ELF-1 (cell line): ENCODE measurements around the gene PKN3.
"Not testable (repeated sequence)": the region's sequence is repeated elsewhere in the genome, so short reads cannot be mapped to it uniquely, and the experiment has no call there.

Source experiments
- DNase-seq: peaks from one replicate; pipeline ENCODE4 v3.0.0-alpha.2; 2016; ENCODE audit warnings: low read depth, low spot score

Gene PKN3

DNA sequence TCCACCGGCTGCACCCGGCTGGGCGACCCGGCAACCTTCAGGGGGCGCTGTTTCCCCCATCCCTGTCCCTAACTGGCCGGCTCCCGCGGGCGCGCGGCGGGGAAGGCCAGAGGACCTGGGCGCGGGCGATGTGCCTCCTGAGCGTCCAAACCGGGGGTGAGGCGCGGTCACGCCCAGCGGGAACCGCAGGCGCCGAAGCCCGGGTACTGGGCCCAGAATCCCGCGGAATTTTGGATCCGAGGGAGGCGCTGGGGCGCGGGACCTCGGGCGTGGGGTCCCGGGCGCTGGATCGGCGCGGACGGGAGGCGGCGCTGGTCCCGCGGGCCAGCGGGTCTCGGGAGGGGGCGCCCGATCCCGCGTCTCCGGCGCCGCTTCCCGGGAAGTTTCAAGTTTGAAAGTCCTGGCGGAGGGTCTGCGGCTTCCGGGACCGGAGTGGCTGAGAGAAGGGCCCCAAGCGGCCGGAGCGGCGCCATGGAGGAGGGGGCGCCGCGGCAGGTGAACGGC, at the start of gene PKN3:
PKN3 (plus strand) TSS at position 59 of the 504 bp plus-strand sequence; CDS start at position 472, 413 bp downstream.
- DNase-seq = peak; percentile 96

DNA sequence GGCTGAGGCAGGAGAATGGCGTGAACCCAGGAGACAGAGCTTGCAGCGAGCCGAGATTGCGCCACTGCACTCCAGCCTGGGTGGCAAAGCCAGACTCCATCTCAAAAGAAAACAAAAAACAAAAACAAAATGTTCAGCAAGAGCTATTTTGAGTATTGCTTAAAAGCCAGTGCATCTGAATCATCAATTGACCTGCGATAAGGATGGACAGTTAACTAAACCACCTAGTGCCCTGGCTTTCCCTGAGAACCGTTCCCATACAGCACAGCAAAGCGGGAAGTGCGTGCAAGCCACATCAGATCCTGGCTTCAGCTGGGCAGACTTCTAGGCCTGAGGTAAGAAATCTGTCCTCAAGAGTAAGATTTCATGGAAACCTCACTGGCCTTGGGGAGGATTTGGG, 48.4 kb upstream of the PKN3 start:
- DNase-seq = no peak

DNA sequence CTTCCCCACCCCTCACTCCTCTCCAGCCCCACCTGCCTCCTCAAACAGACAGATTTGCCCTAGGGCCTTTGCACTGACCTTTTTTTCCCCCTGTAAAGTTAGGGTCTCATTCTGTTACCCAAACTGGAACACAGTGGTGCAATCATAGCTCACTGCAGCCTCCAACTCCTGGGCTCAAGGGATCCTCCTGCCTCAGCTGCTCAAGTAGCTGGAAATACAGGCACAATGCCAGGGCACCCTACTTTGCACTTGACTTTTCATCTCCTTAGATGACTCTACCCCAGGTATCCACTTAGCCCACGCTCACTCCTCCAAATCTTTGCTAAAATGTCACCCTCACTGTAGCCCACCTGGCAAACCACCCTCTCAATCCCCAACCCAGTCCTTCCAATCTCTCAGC, 47.8 kb upstream of the PKN3 start:
- no peak for DNase-seq

DNA sequence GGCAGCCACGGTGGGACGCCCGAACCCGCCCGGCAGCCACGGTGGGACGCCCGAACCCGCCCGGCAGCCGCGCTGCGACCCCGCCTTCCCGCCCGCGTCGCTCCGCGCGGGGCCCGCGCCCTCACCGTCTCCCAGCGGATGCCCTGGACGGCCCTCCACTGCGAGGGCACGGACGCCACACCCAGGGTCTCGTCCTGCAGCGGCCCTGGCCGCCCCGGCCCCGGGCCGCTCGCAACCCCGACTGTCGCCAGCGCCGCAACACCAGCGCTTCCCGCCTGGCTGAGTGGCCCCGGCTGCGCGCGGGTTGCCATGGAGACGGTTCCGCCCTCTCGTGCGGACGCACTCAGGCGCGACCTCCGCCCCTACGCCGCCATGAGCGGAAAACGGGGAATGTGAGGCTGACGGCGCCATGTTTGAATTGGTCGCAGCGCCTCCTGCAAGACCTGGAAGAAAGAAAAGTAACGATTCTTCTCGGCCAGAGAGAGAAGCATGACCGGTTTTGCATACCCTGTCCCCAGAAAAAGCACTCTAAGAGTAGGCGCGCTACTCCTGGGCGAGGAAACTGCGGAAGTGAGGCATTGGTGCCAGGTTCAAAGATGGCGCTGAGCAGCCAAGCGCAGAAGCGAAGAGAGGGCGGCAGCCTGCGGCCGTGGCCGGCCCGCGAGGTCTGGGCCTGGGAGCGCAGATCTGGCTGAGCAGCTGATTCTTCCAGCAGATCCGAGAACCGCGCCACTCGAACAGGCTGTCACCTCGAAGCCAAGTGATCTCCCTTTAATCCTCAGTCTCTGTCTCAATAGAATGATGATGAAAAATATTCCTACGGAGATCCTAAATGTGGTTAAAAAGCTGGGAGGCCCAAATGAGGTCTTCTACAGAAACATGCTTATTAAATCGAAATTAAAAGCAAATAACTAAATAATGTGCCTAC, 45.6 kb upstream of the PKN3 start, which contains the start of gene DYNC2I2:
DYNC2I2 (minus strand) TSS at position 432 of the 928 bp plus-strand sequence; CDS start at position 311, 121 bp downstream.
- peak; percentile 96 for DNase-seq

DNA sequence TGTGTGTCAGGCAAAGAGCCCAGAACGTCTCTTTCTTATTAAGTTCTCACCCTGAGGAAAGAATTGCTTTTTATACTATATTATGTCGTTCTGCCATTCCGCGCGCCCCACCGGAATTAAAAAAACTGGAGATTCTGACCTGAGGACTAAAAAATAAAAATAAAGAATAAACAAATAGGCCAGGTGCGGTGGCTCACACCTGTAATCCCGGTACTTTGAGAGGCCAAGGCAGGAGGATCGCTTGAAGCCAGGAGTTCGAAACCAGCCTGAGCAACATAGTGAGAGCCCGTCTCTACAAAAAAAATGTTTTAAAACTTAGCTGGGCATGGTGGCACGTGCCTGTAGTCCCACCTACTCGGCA, 45.0 kb upstream of the PKN3 start:
- DNase-seq = no peak

DNA sequence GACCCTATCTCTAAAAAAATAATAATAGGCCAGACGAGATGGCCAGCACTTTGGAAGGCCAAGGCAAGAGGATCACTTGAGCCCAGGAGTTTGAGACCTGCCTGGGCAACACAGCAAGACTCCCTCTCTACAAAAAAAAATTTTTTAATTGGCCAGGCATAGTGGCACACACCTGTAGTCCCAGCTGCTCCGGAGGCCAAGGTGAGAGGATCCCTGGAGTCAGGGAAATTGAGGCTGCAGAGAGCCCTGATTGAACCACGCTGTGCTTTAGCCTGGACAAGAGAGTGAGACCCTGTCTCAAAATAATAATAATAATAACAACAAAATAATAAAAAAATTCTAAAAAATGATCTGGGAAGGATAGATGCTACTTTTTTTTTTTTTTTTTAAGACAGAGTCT, 44.5 kb upstream of the PKN3 start:
- no peak for DNase-seq

DNA sequence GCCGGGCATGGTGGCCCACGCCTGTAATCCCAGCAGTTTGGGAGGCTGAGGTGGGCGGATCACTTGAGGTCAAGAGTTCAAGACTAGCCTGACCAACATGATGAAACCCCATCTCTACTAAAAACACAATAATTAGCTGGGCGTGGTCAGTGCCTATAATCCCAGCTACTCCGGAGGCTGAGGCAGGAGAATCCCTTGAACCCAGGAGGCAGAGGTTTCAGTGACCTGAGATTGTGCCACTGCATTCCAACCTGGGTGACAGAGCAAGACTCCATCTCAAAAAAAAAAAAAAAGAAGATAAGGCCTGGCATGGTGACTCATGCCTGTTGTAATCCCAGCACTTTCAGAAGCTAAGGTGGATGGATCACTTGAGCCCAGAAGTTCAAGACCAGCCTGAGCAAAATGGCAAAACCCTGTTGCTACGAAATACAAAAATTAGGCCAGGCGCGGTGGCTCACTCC, 35.8 kb upstream of the PKN3 start:
- not testable (repeated sequence) for DNase-seq

DNA sequence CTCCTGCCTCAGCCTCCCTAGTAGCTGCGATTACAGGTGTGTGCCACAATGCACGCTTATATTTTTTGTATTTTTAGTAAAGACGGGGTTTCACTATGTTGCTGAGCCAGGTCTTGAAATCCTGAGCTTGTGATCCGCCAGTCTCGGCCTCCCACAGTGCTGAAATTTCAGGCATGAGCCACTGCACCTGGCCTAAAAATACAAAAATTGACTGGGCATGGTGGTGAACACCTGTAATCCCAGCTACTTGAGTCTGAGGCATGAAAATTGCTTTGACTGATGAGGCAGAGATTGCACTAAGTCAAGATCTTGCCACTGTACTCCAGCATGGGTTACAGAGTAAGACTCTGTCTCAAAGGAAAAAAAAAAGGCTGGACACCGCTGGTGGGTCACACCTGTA, 32.5 kb upstream of the PKN3 start:
- DNase-seq = no peak

DNA sequence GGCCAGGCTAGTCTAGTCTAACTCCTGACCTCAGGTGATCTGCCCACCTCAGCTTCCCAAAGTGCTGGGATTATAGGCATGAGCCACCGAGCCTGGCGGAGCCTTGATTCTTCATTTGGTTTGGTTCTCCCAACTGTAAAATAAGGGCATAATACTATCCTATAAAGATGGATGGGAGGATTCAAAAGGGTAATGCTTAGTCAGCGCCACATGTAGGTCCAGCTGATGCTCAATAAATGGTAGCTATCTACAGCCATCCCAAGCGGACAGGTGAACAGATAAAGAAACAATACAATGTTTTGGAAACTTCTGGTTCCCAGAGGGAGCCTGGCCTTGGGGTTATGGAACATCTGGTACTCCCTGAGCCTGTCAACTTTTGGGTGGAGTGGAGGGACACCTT, 26.9 kb upstream of the PKN3 start:
- DNase-seq = no peak

DNA sequence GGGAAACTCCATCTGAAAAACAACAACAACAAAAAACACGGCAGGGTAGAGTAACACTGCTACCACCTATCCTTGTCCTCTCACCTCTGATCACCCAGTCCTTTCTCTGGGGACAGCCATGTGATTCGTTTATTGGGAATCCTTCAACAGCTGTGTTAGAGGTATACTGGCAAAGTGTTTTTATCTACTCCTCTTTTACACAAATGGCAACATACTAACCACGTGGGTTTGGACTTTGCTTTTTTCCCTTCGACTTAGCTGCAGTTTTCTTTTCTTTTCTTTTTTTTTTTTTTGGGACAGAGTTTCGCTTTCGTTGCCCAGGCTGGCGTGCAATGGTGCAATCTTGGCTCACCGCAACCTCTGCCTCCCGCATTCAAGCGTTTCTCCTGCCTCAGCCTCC, 24.5 kb upstream of the PKN3 start:
- DNase-seq = no peak

DNA sequence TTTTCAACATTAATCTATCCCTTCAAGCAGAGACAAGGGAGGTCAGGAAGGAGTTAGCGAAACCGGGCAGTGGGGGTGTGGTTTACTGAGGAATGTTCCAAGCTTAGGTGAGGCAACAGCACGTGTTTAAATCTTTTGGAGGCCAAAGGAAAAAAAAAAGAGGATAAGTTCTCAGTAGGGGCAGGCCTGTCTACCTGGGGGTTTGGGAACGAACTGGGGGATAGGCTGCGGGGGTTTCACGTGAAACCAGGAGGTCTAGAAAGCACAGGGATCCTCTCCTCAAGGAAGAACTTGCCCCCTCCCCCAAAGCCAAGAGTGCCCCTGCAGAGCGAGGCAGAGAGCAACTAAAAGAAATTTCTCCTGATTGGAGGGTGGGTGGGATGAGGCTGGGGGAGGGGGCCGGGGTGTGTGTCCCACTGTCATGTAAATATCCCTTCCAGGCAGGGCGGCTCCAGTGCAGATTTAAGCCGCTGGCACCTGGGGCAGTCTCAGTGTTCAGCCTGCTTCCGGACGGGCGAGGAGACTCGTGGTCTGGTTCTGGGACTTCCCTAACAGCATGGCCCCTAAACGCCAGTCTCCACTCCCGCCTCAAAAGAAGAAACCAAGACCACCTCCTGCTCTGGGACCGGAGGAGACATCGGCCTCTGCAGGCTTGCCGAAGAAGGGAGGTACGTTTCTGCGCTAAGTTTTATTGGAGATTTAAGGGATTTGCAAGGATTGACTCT, 18.8 kb upstream of the PKN3 start:
- DNase-seq = peak; percentile 96

DNA sequence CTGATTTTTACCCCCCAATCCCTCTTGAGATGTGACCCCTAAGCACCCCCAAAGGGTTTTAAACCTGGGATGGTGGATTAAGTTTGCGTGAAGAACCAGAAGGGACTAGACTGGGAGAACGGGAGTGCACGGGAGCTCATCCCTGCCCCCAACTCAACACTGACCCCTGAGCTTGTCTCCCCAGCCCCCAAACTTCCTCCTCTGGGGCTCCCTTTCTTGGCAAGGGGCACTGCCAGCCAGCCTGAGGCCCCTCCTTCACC, 18.3 kb upstream of the PKN3 start:
- no peak for DNase-seq

DNA sequence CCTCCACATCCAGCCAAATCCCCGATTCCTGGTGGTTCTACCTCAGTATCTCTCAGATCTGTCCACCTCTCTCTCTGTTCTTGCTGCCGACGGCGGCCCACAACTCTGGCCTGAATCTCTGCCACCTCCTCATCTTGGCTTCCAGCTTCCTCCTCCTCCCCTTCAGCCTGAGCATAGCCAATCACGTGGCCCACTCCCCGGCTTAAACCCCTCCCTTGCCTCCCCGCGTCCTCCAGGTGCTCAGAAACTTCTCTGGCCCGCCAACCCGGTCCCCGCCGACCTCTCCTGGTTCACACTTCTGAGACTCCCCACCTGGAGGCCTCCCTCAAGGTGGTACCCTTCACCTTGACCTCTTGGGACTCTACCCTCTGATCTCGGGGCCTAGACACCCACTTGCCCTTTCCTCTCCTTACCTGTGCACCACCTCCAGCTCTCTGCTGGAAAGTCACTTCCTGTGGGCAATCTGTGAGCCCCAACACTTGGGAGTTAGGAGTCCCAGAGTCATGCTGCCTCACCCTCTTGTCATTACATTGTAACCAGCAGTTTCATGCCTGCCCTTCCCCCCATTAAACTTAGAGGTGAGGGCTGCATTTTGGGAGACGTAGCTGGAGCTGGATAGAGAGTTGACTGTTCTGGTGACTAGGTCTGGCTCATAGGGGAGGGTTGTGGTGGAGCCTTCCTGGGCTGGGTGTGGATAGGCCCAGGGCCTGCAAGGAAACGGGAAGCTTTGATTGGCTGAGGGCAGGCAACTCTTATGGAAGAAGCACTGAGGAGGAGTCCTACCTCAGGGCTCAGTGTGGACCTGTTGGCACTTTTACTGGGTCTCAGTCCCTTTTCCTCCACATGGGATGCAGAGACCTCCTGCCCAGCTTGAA, 17.7 kb upstream of the PKN3 start:
- DNase-seq = peak; percentile 91

DNA sequence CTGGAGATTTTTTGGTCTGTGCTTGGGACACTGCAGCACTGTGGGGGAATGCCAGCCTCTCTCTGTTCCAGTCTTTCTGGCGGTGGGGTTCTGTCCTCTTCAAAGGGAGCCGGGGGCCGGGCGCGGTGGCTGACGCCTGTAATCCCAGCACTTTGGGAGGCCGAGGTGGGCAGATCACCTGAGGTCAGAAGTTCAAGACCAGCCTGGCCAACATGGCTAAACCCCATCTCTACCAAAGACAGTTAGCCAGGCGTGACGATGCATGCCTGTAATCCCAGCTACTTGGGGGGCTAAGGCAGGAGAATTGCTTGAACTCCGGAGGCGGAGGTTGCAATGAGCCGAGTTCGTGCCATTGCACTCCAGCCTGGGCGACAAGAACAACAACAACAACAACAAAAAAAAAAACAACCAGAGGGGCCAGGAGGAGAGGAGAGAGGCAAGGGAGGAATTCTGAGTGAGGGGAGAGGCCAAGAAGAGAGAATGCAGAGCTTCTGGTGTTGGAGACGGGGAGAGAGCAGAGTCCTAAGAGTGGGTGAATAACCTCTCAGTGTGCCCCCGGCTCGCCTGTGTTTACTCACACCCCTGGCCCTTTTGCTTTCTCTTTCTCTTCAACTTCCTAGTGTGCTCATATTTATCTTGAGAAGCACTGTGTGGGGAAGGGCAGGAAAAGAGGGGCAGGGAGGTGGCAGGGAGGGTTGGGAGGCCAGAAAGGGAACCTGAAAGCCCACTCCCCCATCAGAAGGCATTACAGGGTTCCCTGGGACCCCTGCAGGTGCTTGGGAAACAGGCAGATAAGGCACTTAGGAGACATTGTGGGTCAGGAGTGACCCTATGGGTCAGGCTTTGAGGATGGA, 16.4 kb upstream of the PKN3 start:
- peak; percentile 10 for DNase-seq

DNA sequence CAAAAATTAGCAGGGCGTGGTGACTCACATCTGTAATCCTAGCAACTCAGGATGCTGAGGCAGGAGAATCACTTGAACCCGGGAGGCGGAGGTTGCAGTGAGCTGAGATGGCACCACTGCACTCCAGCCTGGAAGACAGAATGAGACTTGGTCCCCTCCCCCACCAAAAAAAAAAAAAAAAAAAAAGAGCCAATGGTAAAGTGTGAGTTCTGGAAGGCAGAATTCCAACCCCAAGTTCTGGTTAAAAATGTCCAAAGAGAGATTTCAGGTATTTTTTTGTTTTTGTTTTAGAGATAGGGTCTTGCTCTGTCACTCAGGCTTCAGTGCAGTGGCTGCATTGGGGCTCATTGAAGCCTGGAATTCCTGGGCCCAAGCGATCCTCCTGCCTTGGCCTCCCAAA, 14.8 kb upstream of the PKN3 start:
- DNase-seq = peak; percentile 30

DNA sequence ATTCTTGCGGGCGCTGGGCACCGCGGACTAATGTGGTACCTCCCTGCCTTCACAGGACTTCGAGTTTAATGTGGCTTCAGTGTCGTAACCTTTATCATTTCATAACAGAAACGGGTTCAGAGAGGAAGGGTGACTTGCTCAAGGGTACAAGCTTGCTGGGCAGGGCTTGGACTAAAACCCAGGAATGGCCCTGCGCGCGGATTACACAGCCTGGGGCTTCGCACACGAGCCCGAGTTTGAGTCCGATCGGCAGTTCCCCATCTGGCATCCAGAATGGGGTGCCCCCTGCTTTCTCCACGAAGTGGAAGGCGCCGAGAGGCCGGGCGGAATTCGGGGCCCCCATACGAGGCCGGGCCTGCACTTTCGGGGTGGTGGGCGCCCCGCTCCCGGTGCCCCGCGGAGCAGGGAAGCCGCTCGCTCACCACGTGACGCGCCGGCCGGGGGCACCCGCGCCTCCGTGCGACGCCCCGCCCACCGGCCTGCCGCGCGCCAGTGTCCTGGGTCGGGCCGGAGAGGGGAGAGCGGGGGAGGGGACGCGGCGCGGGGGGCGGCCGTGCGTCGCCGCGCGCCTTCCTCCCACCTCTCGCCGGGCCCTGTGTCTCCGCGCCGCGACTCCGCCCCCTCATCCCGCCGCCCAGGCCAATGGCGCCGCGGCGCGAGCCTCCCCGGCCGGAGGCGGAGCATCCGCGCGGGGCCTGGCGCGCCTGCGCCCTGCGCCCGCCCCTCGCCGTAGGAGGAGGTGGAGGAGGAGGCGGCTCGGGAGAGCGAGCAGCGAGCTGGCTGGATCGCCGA, 13.6 kb upstream of the PKN3 start, which contains the start of gene SET:
SET (plus strand) TSS at position 722 of the 792 bp plus-strand sequence. CDS start 361 bp downstream, outside the sequence.
- peak; percentile 89 for DNase-seq

DNA sequence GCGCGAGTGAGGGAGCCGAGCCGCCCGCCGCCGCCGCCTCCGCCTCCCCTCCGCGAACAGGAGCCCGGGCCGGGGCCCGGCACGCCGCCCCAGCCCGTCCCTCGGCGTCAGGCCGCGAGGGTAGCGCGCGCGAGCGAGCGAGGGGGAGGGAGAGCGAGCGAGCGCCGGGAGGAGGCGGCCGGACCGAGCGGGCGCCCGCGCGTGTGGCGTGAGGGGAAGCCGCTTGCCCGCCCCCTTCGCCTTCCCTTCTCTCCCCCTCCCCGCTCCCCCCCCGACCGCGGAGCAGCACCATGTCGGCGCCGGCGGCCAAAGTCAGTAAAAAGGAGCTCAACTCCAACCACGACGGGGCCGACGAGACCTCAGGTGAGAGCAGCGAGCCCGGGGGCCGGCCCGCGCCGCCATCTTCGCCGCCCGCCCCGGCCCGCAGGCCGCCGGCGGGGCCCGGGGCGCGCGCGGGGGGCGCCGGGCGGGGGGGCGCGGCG, 13.0 kb upstream of the PKN3 start:
- DNase-seq = no peak

DNA sequence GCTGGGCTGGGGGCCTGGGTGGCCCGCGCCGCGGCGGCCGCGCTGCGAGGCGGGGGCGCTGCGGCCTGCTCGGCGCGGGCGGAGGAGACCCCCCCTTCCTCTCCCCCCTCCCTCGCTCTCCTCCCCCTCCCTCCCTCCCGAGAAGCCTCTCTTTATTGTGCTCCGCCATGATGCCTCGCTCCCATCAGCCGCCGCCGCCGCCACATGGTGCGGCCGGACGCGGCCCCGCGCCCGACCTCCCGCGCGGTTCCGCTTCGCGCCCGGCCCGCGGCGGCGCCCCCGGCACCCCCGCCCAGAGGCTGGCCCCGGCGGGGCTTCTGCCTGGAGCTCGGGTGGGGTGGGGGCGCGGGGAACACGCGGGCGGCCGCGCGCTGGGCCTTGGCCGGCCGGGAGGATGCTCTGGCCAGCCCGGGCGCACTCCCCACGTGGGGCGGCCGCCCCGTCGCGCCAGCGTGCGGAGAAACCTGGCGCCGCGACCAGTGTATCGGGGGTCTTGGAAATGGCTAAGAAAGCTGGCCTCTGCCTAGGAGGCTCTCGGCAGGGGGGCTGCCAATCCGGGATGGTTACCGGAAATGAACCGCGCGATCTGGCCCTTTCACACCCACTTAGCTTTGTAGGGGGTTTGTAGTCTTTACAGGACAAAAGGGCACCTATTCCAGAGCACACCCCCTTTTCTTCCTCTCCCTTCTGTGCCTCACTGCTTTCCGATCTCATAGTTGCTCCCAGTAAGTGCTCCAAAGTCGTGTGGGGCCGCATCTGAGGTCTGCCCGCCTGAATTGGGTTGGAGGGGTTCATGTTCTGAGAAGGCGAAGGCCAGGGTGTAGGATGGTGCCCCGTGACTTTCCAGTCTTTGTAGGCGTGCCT, 12.3 kb upstream of the PKN3 start:
- peak; percentile 49 for DNase-seq

DNA sequence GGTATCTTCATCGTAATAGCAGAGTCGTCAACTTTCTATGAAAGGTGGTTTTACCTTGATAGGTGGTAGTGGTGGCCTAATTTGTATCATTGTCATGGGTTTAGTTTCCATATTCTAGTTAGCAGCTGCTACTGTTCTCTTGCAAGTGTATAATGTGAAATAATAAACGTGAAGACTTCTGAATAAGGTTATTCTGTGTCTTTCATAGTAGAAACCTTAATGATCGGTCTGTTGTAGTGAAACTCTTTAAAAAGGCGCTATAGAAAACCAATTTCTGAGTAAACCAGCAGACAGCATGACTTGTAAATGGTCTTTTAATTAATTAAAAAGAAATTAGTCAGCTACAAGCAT, 11.6 kb upstream of the PKN3 start:
- no peak for DNase-seq
